PC-3 (cell line): ENCODE results near the gene PODNL1.

Experiments used
- CTCF ChIP-seq: fragments of 300-600 bp; sonication (generic); conservative IDR thresholded peaks from 2 replicates; pipeline ENCODE4 v1.5.1; 2017; ENCODE audit warnings: antibody characterized with exemption, low read depth, mild to moderate bottlenecking, low read length
- EZH2 ChIP-seq: fragments of 300-600 bp; sonication (generic); IDR thresholded peaks from one replicate; pipeline ENCODE4 v1.6.1; 2017; ENCODE audit warnings: antibody characterized with exemption, mild to moderate bottlenecking, low read length; ENCODE audit not compliant: unreplicated experiment
- EZH2phosphoT487 ChIP-seq: fragments of 300-600 bp; sonication (generic); IDR thresholded peaks from 2 replicates; pipeline ENCODE4 v1.6.1; 2018; ENCODE audit warnings: mild to moderate bottlenecking, antibody characterized with exemption, low read length, borderline replicate concordance

GRCh38 chr19:13881692-13882418 is 56.4 kb downstream of the PODNL1 start:
- TF ChIP-seq EZH2phosphoT487 (no peak), CTCF (no peak), EZH2 (no peak)
